Measurements from ENCODE around the gene RNU7-1. TPM values are rescaled to one million over a fixed set of nuclear protein-coding genes. Genes with fewer than 3 reads are reported as not detected.

RNU7-1 gene
- total RNA-seq, 6 donors from 2014 or later, result not detected

DNA sequence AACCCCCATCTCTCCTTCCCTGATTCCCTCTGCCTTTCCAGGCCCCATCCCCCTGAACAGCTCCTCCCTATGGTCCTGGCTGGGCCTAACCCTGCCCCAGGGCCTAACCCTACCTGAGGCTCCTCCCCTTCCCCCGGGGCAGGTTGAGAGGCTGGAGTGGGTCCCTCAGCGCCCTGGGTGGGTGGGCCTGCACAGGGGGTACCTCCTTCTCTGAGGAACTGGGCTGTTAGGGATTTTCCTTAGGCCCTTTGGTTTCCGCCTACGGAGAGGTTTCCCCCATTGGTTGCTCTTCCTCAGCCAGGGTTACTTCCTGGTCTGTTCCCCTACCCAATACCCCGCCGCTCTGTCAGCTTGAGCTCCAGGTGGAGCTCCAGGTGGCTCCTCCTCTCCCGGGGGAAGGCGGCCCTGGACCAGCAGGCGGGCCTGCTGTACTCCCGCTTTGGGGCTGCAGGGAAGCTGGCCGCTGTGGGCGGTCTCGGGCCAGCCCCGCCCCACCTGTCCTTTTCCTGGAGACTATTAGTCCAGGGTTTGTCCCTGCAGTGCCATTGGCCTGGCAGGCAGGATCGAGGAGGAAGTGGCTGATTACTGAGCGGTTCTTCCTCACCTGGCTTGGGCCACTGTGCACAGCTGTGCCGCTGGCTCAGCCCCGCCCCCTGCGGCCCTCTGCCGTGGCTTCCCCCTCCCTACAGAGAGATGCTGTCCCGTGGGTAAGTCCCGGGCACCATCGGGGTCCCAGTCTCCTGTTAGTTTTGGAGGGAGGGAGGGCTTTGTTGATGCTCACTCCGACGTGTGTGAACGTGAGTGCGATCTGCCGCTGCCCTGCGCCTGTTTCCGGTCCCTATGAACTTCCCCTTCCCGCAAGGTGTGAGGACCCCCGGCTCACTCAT, 2.7 kb downstream of the RNU7-1 start:
- H3K27ac ChIP-seq, result peak overlapping the region; percentile 59 to 98 (median 93)
- H3K9me3 ChIP-seq, result no peaks in the 10 kb centered on the region
- peaks cover 0 to 25% (median 8%) of the 10 kb centered on the region in 4 donors for H3K36me3 ChIP-seq
- WGBS, 2 donors, result 25 to 38% methylated on average over 24 to 31 of the region's 32 CpGs
- peak; percentile 18 to 89 for ATAC-seq (ENCODE audit: low FRiP score in 2 of 2)
- no peaks in the 10 kb centered on the region for H3K27me3 ChIP-seq
- peak overlapping the region in 3 of 4 donors; percentile 32 to 51 (median 49) for H3K4me3 ChIP-seq
- DNase-seq, result peak; percentile 95 to 97
- TF ChIP-seq POLR2AphosphoS5 (IDR thresholded peaks at IDR 0.05), result peak; percentile 53 to 97
- peak in 2 of 4 donors; percentile 81 to 83 for TF ChIP-seq POLR2A (IDR thresholded peaks at IDR 0.05)
- no peak for TF ChIP-seq EP300 (IDR thresholded peaks at IDR 0.05)
- TF ChIP-seq, protein P1, sequence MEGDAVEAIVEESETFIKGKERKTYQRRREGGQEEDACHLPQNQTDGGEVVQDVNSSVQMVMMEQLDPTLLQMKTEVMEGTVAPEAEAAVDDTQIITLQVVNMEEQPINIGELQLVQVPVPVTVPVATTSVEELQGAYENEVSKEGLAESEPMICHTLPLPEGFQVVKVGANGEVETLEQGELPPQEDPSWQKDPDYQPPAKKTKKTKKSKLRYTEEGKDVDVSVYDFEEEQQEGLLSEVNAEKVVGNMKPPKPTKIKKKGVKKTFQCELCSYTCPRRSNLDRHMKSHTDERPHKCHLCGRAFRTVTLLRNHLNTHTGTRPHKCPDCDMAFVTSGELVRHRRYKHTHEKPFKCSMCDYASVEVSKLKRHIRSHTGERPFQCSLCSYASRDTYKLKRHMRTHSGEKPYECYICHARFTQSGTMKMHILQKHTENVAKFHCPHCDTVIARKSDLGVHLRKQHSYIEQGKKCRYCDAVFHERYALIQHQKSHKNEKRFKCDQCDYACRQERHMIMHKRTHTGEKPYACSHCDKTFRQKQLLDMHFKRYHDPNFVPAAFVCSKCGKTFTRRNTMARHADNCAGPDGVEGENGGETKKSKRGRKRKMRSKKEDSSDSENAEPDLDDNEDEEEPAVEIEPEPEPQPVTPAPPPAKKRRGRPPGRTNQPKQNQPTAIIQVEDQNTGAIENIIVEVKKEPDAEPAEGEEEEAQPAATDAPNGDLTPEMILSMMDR (IDR thresholded peaks at IDR 0.05), result peak in 3 of 6 experiments; percentile 29 to 31 (median 29)
- peaks cover 24 to 67% (median 43%) of the 10 kb centered on the region in 4 donors for H3K4me1 ChIP-seq

DNA sequence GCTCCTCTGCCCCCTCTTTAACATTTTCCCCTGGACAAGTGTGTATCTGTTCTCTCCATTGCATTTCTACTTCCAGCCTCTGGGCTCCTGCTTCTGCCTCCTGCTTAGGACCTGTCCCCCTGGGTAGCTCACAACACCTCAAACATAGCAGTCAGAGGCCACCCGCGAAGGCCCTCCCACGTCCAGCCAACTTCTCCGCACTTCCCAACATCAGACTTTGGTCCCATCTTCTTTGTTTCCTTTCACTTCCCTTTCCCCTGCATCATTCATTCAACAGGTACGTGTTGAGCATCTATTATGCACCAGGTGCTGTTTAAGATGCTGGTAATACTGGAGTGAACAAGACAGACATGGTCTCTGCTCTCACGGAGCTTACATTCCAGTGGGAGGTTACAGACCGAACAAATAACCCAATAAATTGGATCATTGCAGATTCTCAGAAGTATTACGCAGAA, 3.3 kb downstream of the RNU7-1 start:
- peak overlapping the region; percentile 59 to 98 (median 93) for H3K27ac ChIP-seq
- 65 to 67% methylated on average over 8 of the region's 8 CpGs for WGBS, 2 donors
- TF ChIP-seq POLR2A (IDR thresholded peaks at IDR 0.05), result no peak
- TF ChIP-seq, protein P1 (IDR thresholded peaks at IDR 0.05), result no peak
- no peak for TF ChIP-seq EP300 (IDR thresholded peaks at IDR 0.05)
- TF ChIP-seq POLR2AphosphoS5 (IDR thresholded peaks at IDR 0.05), result no peak
- no peaks in the 10 kb centered on the region for H3K27me3 ChIP-seq
- H3K4me1 ChIP-seq, result peaks cover 24 to 67% (median 43%) of the 10 kb centered on the region in 4 donors
- H3K4me3 ChIP-seq, result peak overlapping the region in 3 of 4 donors; percentile 32 to 51 (median 49)
- H3K36me3 ChIP-seq, result peaks cover 0 to 18% (median 1%) of the 10 kb centered on the region in 4 donors
- ATAC-seq (ENCODE audit: low FRiP score in 2 of 2) (no peak), DNase-seq (no peak)
- no peaks in the 10 kb centered on the region for H3K9me3 ChIP-seq

DNA sequence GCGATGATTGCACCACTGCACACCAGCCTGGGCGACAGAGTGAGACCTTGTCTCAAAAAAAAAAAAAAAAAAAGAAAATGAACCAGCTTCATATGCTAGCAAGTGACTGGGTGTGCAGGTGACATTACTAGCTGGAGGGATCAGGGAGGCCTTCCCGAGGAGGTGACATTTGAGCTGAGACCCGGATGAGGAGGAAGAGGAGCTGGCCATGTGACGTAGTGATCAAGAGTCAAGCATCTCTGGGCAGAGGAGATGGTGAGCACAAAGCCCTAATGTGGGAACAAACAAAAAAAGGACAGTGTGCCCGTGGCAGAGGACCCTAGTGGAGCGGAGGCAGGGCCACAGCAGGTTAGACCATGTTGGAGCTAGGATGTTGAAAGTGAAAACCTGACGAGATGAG, 4.0 kb downstream of the RNU7-1 start:
- peaks cover 0 to 15% (median under 1%) of the 10 kb centered on the region in 4 donors for H3K36me3 ChIP-seq
- no peaks in the 10 kb centered on the region for H3K9me3 ChIP-seq
- DNase-seq, result no peak
- ATAC-seq (ENCODE audit: low FRiP score in 2 of 2), result no peak
- 79 to 86% methylated on average over 8 of the region's 8 CpGs for WGBS, 2 donors
- TF ChIP-seq POLR2A (IDR thresholded peaks at IDR 0.05) (no peak), EP300 (IDR thresholded peaks at IDR 0.05) (no peak), POLR2AphosphoS5 (IDR thresholded peaks at IDR 0.05) (no peak)
- TF ChIP-seq, protein P1 (IDR thresholded peaks at IDR 0.05), result no peak
- no peaks in the 10 kb centered on the region for H3K27me3 ChIP-seq
- H3K4me3 ChIP-seq, result no peak overlapping the region
- H3K4me1 ChIP-seq, result peaks cover 22 to 66% (median 41%) of the 10 kb centered on the region in 4 donors
- no peak overlapping the region for H3K27ac ChIP-seq

DNA sequence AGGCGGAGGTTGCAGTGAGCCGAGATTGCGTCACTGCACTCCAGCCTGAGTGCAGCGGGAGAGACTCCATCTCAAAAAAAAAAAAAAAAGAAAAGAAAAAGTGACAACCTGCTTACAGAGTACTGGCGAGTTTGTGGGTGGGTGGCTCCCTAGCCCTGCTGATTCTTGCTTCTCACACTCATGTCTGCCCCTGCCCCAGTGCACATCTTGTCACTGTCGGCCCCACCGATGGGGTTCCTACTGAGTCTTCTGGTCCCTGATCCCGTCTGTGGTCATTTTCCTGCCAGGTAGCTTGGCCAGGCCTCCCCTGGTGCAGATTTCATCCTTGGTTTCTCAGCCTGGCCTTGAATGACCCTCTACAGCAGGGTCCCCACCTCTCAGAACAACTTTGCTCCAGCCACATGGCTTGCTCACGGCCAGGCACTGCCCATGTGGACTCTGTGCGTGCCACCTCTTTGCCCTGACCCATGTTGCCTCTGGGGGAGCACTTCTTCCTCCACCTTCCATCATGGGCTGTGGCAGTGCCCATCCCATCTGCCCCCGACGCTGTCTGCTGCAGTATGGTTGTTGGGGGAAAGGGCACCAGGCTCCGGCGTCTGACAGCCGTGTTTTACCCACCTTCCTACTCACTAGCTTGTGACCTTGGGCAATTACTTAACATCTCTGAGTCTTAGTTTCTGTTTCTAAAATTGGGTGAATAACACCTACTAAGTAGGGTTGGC, 5.4 kb downstream of the RNU7-1 start:
- H3K27me3 ChIP-seq, result no peaks in the 10 kb centered on the region
- WGBS, 2 donors, result 65 to 82% methylated on average over 15 of the region's 15 CpGs
- DNase-seq, result no peak
- H3K9me3 ChIP-seq, result no peaks in the 10 kb centered on the region
- peak in 1 of 2 donors; percentile 40 for TF ChIP-seq POLR2AphosphoS5 (IDR thresholded peaks at IDR 0.05)
- peak in 1 of 4 donors; percentile 13 for TF ChIP-seq POLR2A (IDR thresholded peaks at IDR 0.05)
- TF ChIP-seq, protein P1 (IDR thresholded peaks at IDR 0.05), result peak in 2 of 6 experiments; percentile 36 to 37
- TF ChIP-seq EP300 (IDR thresholded peaks at IDR 0.05), result peak in 1 of 4 donors; percentile 33
- peaks cover 15 to 56% (median 39%) of the 10 kb centered on the region in 4 donors for H3K4me1 ChIP-seq
- H3K4me3 ChIP-seq, result no peak overlapping the region
- peaks cover 0 to 15% (median under 1%) of the 10 kb centered on the region in 4 donors for H3K36me3 ChIP-seq
- no peak for ATAC-seq (ENCODE audit: low FRiP score in 2 of 2)
- peak overlapping the region in 3 of 4 donors; percentile 9 to 73 (median 71) for H3K27ac ChIP-seq

All from upper lobe of left lung (tissue), 6 donors.